Activated CD4-positive, alpha-beta T cell treated with anti-CD3 and anti-CD28 coated beads, Interleukin-2, amount 10 ng/mL, durations not matched to agents 7 days and 5 days (primary cell): ENCODE data around the gene SERTAD2. TPM values are rescaled to one million over a fixed set of nuclear protein-coding genes. Genes with fewer than 3 reads are reported as not detected.

Experiments used
- CTCF ChIA-PET: fragments of 350-600 bp; sonication (Branson Sonifier 250); formaldehyde crosslinking; loops from one replicate; lab custom pipeline; 2021; ENCODE audit warnings: antibody characterized with exemption; lab: Charles Lee
- POLR2A ChIA-PET: fragments of 350-600 bp; sonication (Branson Sonifier 250); formaldehyde crosslinking; loops from one replicate; lab custom pipeline; 2021; ENCODE audit warnings: antibody characterized with exemption; lab: Charles Lee
- DNase-seq: peaks from one replicate; pipeline ENCODE4 v3.0.0-alpha.2; 2020
- H3K27ac Mint-ChIP-seq: one replicate; pipeline ENCODE4 v1.8.0; 2021; ENCODE audit warnings: mild to moderate bottlenecking, moderate library complexity, mixed read lengths
- H3K27me3 Mint-ChIP-seq: one replicate; pipeline ENCODE4 v1.8.0; 2021; ENCODE audit warnings: mixed read lengths
- H3K36me3 Mint-ChIP-seq: one replicate; pipeline ENCODE4 v1.8.0; 2021; ENCODE audit warnings: low read depth, mixed read lengths
- H3K4me1 Mint-ChIP-seq: one replicate; pipeline ENCODE4 v1.8.0; 2021; ENCODE audit warnings: mixed read lengths
- H3K4me3 Mint-ChIP-seq: one replicate; pipeline ENCODE4 v1.8.0; 2021; ENCODE audit warnings: mild to moderate bottlenecking, moderate library complexity, mixed read lengths
- H3K9me3 Mint-ChIP-seq: one replicate; pipeline ENCODE4 v1.8.0; 2021; ENCODE audit warnings: mixed read lengths
- total RNA-seq, 2 experiments: library from RNA; stranded (reverse); gene quantifications; one replicate each; pipeline ENCODE4 v1.2.3, GENCODE V29; 2021

SERTAD2 gene
- total RNA-seq, 2 experiments from 2014 or later: 16.9 to 18.7 TPM

- DNase-seq: no peak
- Mint-ChIP-seq H3K27me3 (no peaks in the 10 kb centered on the region), H3K9me3 (no peaks in the 10 kb centered on the region), H3K4me1 (peaks cover 83% of the 10 kb centered on the region), H3K4me3 (no peak overlapping the region), H3K36me3 (peaks cover 8% of the 10 kb centered on the region), H3K27ac (no peak overlapping the region)
- CTCF ChIA-PET: interaction anchor here (0.6 to 5.4 kb wide), 5 partner anchors 12 to 678 kb away, joined by 3 to 45 read pairs (median 6); partner anchors contain the start of gene SERTAD2
- POLR2A ChIA-PET: interaction anchor here (0.5 kb wide), 1 partner anchor 80 kb away, joined by 3 read pairs; no protein-coding TSS in a partner anchor
Observed at GRCh38 chr2:64641599-64641998, 12.1 kb downstream of the SERTAD2 start.

- H3K9me3 Mint-ChIP-seq: no peaks in the 10 kb centered on the region
- peaks cover 83% of the 10 kb centered on the region for H3K4me1 Mint-ChIP-seq
- H3K27me3 Mint-ChIP-seq: no peaks in the 10 kb centered on the region
- CTCF ChIA-PET: interaction anchor here (2.3 kb wide), 1 partner anchor 13 kb away, joined by 11 read pairs; the partner anchor contains the start of gene SERTAD2
- DNase-seq: no peak
- no peak overlapping the region for H3K4me3 Mint-ChIP-seq
- POLR2A ChIA-PET: interaction anchor here (1.0 kb wide), 1 partner anchor 13 kb away, joined by 5 read pairs; the partner anchor contains the start of gene SERTAD2
- H3K27ac Mint-ChIP-seq: no peak overlapping the region
- peaks cover 19% of the 10 kb centered on the region for H3K36me3 Mint-ChIP-seq
Observed at GRCh38 chr2:64640153-64641044, 13.3 kb downstream of the SERTAD2 start.

GRCh38 chr2:64639691-64640090 is 14.0 kb downstream of the SERTAD2 start:
- ChIA-PET CTCF (interaction anchor here (0.6 to 2.3 kb wide), 2 partner anchors 14 to 179 kb away, joined by 3 to 11 read pairs; partner anchors contain the start of gene SERTAD2), POLR2A (interaction anchor here (1.0 kb wide), 1 partner anchor 14 kb away, joined by 5 read pairs; the partner anchor contains the start of gene SERTAD2)
- no peak for DNase-seq
- Mint-ChIP-seq H3K4me3 (no peak overlapping the region), H3K27ac (no peak overlapping the region), H3K9me3 (no peaks in the 10 kb centered on the region), H3K27me3 (no peaks in the 10 kb centered on the region), H3K36me3 (peaks cover 22% of the 10 kb centered on the region), H3K4me1 (peaks cover 76% of the 10 kb centered on the region)

GRCh38 chr2:64638502-64639120 is 15.1 kb downstream of the SERTAD2 start:
- Mint-ChIP-seq H3K27me3 (no peaks in the 10 kb centered on the region), H3K27ac (no peak overlapping the region), H3K36me3 (peaks cover 29% of the 10 kb centered on the region), H3K9me3 (no peaks in the 10 kb centered on the region), H3K4me1 (peaks cover 66% of the 10 kb centered on the region), H3K4me3 (no peak overlapping the region)
- POLR2A ChIA-PET: interaction anchor here (0.6 kb wide), 2 partner anchors 110 to 111 kb away, joined by 3 to 6 read pairs; no protein-coding TSS in a partner anchor
- DNase-seq: no peak
- CTCF ChIA-PET: interaction anchor here (1.1 to 3.3 kb wide), 2 partner anchors 8 to 147 kb away, joined by 3 to 8 read pairs; no protein-coding TSS in a partner anchor

- H3K9me3 Mint-ChIP-seq: no peaks in the 10 kb centered on the region
- no peak for DNase-seq
Observed at GRCh38 chr2:64637931-64638330, 15.8 kb downstream of the SERTAD2 start.

GRCh38 chr2:64637000-64637635 is 16.6 kb downstream of the SERTAD2 start:
- Mint-ChIP-seq H3K36me3 (peaks cover 32% of the 10 kb centered on the region), H3K4me1 (peaks cover 53% of the 10 kb centered on the region), H3K27me3 (no peaks in the 10 kb centered on the region), H3K4me3 (peak overlapping the region; percentile 5), H3K9me3 (no peaks in the 10 kb centered on the region), H3K27ac (peak overlapping the region; percentile 83)
- peak; percentile 11 for DNase-seq
- POLR2A ChIA-PET: no interaction called here
- CTCF ChIA-PET: interaction anchor here (1.1 to 3.3 kb wide), 4 partner anchors 9 to 50 kb away, joined by 3 to 8 read pairs (median 5); no protein-coding TSS in a partner anchor

More at GRCh38 chr2:64637931-64638330, 15.8 kb downstream of the SERTAD2 start:
- Mint-ChIP-seq H3K27ac (peak overlapping the region; percentile 68), H3K4me3 (no peak overlapping the region), H3K27me3 (no peaks in the 10 kb centered on the region), H3K36me3 (peaks cover 32% of the 10 kb centered on the region), H3K4me1 (peaks cover 60% of the 10 kb centered on the region)
- POLR2A ChIA-PET: no interaction called here
- CTCF ChIA-PET: interaction anchor here (2.5 to 3.3 kb wide), 2 partner anchors 8 to 12 kb away, joined by 7 to 8 read pairs; no protein-coding TSS in a partner anchor

- Mint-ChIP-seq H3K36me3 (peaks cover 28% of the 10 kb centered on the region), H3K9me3 (no peaks in the 10 kb centered on the region), H3K27ac (peak overlapping the region; percentile 83), H3K27me3 (no peaks in the 10 kb centered on the region), H3K4me1 (peaks cover 45% of the 10 kb centered on the region), H3K4me3 (peak overlapping the region; percentile 5)
- DNase-seq: peak; percentile 8
- POLR2A ChIA-PET: no interaction called here
- CTCF ChIA-PET: interaction anchor here (1.1 to 3.3 kb wide), 4 partner anchors 10 to 49 kb away, joined by 3 to 8 read pairs (median 5); no protein-coding TSS in a partner anchor
Observed at GRCh38 chr2:64635976-64636911, 17.5 kb downstream of the SERTAD2 start.

- Mint-ChIP-seq H3K27me3 (no peaks in the 10 kb centered on the region), H3K27ac (no peak overlapping the region), H3K9me3 (no peaks in the 10 kb centered on the region), H3K36me3 (peaks cover 33% of the 10 kb centered on the region), H3K4me1 (peaks cover 33% of the 10 kb centered on the region), H3K4me3 (no peak overlapping the region)
- POLR2A ChIA-PET: interaction anchor here (0.6 kb wide), 1 partner anchor 110 kb away, joined by 6 read pairs; no protein-coding TSS in a partner anchor
- CTCF ChIA-PET: interaction anchor here (0.5 to 1.2 kb wide), 4 partner anchors 13 to 174 kb away, joined by 3 to 6 read pairs (median 4); no protein-coding TSS in a partner anchor
- DNase-seq: no peak
Observed at GRCh38 chr2:64634345-64635267, 19.1 kb downstream of the SERTAD2 start.

GRCh38 chr2:64632835-64633819 is 20.6 kb downstream of the SERTAD2 start:
- Mint-ChIP-seq H3K9me3 (no peaks in the 10 kb centered on the region), H3K4me3 (no peak overlapping the region), H3K4me1 (peaks cover 26% of the 10 kb centered on the region), H3K27ac (no peak overlapping the region), H3K36me3 (peaks cover 33% of the 10 kb centered on the region), H3K27me3 (no peaks in the 10 kb centered on the region)
- DNase-seq: no peak
- CTCF ChIA-PET: interaction anchor here (0.9 to 1.2 kb wide), 4 partner anchors 13 to 198 kb away, joined by 3 read pairs; no protein-coding TSS in a partner anchor
- POLR2A ChIA-PET: no interaction called here
